Measurements from ENCODE around the gene USP27X.

Gene USP27X

GRCh38 chrX:49884290-49884862, 5.1 kb downstream of the USP27X start:
- FAIRE-seq = no peak

- no peak for FAIRE-seq
Observed at GRCh38 chrX:49892542-49892941, 13.3 kb downstream of the USP27X start.

GRCh38 chrX:49896951-49897350, 17.7 kb downstream of the USP27X start:
- FAIRE-seq = no peak

- FAIRE-seq = no peak
Observed at GRCh38 chrX:49901048-49901447, 21.8 kb downstream of the USP27X start.

- no peak for FAIRE-seq
Observed at GRCh38 chrX:49910344-49910743, 31.1 kb downstream of the USP27X start.

- no peak for FAIRE-seq
Observed at GRCh38 chrX:49912086-49912485, 32.8 kb downstream of the USP27X start.

- FAIRE-seq = no peak
Observed at GRCh38 chrX:49912861-49913260, 33.6 kb downstream of the USP27X start.

- FAIRE-seq = no peak
Observed at GRCh38 chrX:49915361-49916222, 36.3 kb downstream of the USP27X start.

GRCh38 chrX:49919617-49920016, 40.3 kb downstream of the USP27X start:
- no peak for FAIRE-seq

- FAIRE-seq = no peak
Observed at GRCh38 chrX:49921109-49921508, 41.8 kb downstream of the USP27X start.

GRCh38 chrX:49922291-49923241, 43.3 kb downstream of the USP27X start, which contains the start of gene CLCN5:
Gene CLCN5 (plus strand): TSS chrX:49922596. CDS start chrX:49925299, 2,703 bp downstream.
- FAIRE-seq = peak; percentile 72

GRCh38 chrX:49925176-49925575, 45.9 kb downstream of the USP27X start:
- no peak for FAIRE-seq

GRCh38 chrX:49930039-49930438, 50.8 kb downstream of the USP27X start:
- FAIRE-seq = no peak
